ENCODE measurements around the gene ZFP90. TPM values are rescaled to one million over a fixed set of nuclear protein-coding genes. Genes with fewer than 3 reads are reported as not detected.

Gene ZFP90
- 11.8 and 12.3 TPM in 2 replicates for total RNA-seq

GRCh38 chr16:68538880-68539701 lies at the start of gene ZFP90:
Gene ZFP90, plus strand, starts transcription at chr16:68539291. Its CDS starts 502 bp downstream, at chr16:68539793.

Small RNA genes lying within 50 kb of the gene (small RNA-seq; reads per million reads assigned to genes)
- not detected for gene RNU4-36P (ENCODE audit: low replicate concordance)

Other genes starting within 250 kb of the ZFP90 start
- 10.5 and 12.3 TPM in 2 replicates for gene SLC7A6OS, start 228.3 kb upstream of the ZFP90 start, total RNA-seq
- 19.7 and 47.5 TPM in 2 replicates for gene PRMT7, start 228.3 kb upstream of the ZFP90 start, total RNA-seq
- under 0.01 TPM in 1 of 2 replicates, not detected in the other for gene SMPD3, start 90.8 kb upstream of the ZFP90 start, total RNA-seq
- 0.29 TPM in 1 of 2 replicates, not detected in the other for gene CDH3, start 106.0 kb downstream of the ZFP90 start, total RNA-seq
- gene CDH1, start 198.0 kb downstream of the ZFP90 start, total RNA-seq = 0.22 and 0.43 TPM in 2 replicates

Measured in placental pericyte (primary cell).